ENCODE measurements around the gene L3MBTL4. TPM values are rescaled to one million over a fixed set of nuclear protein-coding genes. Genes with fewer than 3 reads are reported as not detected.

The L3MBTL4 gene
- polyA plus RNA-seq, 1 of the 3 experiments (the other 2 are of a cell fraction), result 0.02 TPM

GRCh38 chr18:6431659-6432318, 17.1 kb upstream of the L3MBTL4 start:
- no peaks in the 10 kb centered on the region for H3K36me3 ChIP-seq (replicated peaks in 1 of 2; ENCODE audit: control insufficient read depth in 1 of 2, insufficient read depth in 2 of 2, low read length in 1 of 2)
- no peak overlapping the region for H3K4me3 ChIP-seq (ENCODE audit: low read depth in 2 of 2, low read length in 1 of 2)
- no peaks in the 10 kb centered on the region for H3K9me2 ChIP-seq
- ChIA-PET POLR2A (no interaction called here), CTCF (interaction anchor here (1.2 kb wide), 1 partner anchor 17 kb away, joined by 4 read pairs; the partner anchor contains the start of gene L3MBTL4)
- H3K4me2 ChIP-seq, result no peak overlapping the region
- no peak for DNase-seq
- H3K27ac ChIP-seq (ENCODE audit: low read depth in 2 of 2, low read length in 1 of 2), result no peak overlapping the region
- H3K4me1 ChIP-seq (ENCODE audit: control insufficient read depth in 1 of 2, insufficient read depth in 2 of 2, low read depth in 1 of 2, low read length in 1 of 2), result peaks cover 0 to 6% of the 10 kb centered on the region in 2 experiments; a peak in 2 of 4 replicates
- H3K27me3 ChIP-seq (ENCODE audit: insufficient read depth), result no peaks in the 10 kb centered on the region
- no peak for TF ChIP-seq FOXM1 (IDR thresholded peaks at IDR 0.05; ENCODE audit: low read depth)
- TF ChIP-seq FOXJ3 (CRISPR knock-in tag; IDR thresholded peaks at IDR 0.05), result no peak
- no peak for TF ChIP-seq REST (IDR thresholded peaks at IDR 0.05; ENCODE audit: low read depth, low read length)
- TF ChIP-seq ZBTB33 (IDR thresholded peaks at IDR 0.05; ENCODE audit: borderline replicate concordance, low read depth), result no peak
- no peak for TF ChIP-seq IRF3 (IDR thresholded peaks at IDR 0.05; ENCODE audit: low read depth, low read length)
- no peak for TF ChIP-seq MAX (IDR thresholded peaks at IDR 0.05; ENCODE audit: low read depth)
- TF ChIP-seq NFIC (IDR thresholded peaks at IDR 0.05; ENCODE audit: borderline replicate concordance), result no peak
- TF ChIP-seq USF2 (IDR thresholded peaks at IDR 0.05; ENCODE audit: borderline replicate concordance, low read depth, low read length), result no peak
- TF ChIP-seq GABPA (IDR thresholded peaks at IDR 0.05; ENCODE audit: low read depth), result no peak
- TF ChIP-seq CTCF (IDR thresholded peaks at IDR 0.05), result no peak
- TF ChIP-seq MXI1 (IDR thresholded peaks at IDR 0.05; ENCODE audit: low read depth, low read length), result no peak
- no peak for TF ChIP-seq USF1 (IDR thresholded peaks at IDR 0.05; ENCODE audit: borderline replicate concordance, low read depth)
- no peaks in the 10 kb centered on the region for H3K79me2 ChIP-seq (ENCODE audit: insufficient read depth)
- no peaks in the 10 kb centered on the region for H3F3A ChIP-seq (replicated peaks; ENCODE audit: insufficient read depth)
- WGBS (ENCODE audit: low lambda C conversion rate), result 63% methylated on average over 19 of the region's 19 CpGs
- no peaks in the 10 kb centered on the region for H4K20me1 ChIP-seq (ENCODE audit: insufficient read depth)
- no peak overlapping the region for H2AFZ ChIP-seq (ENCODE audit: low read depth)
- no peak overlapping the region for H3K9ac ChIP-seq
- no peaks in the 10 kb centered on the region for H3K9me3 ChIP-seq

Data from SK-N-SH (cell line).